A673 (cell line): ENCODE measurements around the gene TMEM40.

ENCODE experiments used
- CTCF ChIP-seq: fragments of 300-800, 200-600 bp; sonication (generic); conservative IDR thresholded peaks from 2 replicates; pipeline ENCODE4 v1.5.1; 2017; ENCODE audit warnings: low read depth, mild to moderate bottlenecking, antibody characterized with exemption, low read length, moderate library complexity, mixed read lengths
- EZH2 ChIP-seq: fragments of 200-600 bp; sonication (generic); IDR thresholded peaks from 2 replicates; pipeline ENCODE4 v1.6.1; 2017; ENCODE audit warnings: borderline replicate concordance, low read depth, mild to moderate bottlenecking, mixed read lengths, antibody characterized with exemption, low read length; ENCODE audit not compliant: poor library complexity, severe bottlenecking

DNA sequence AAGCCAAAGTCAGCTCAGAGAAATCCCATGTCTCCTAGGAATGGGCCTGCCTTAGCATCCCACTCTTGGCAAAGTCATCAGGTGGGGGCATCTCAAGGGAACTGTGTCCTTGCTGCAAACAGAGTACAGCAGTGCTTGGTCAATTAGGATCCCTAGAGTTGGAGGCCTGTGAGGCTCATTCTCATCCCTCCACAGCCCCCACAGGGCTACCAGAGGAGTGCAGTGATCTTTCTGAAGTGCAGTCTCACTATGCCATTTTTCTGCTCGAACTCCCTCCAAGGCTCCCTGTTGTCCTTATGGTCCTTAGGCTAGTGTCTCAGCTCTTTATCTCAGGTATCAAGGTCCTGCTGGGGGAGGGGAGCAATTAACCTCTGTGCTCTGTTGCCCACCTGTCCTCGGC is 31.1 kb downstream of the TMEM40 start:
- no peak for TF ChIP-seq CTCF
- no peak for TF ChIP-seq EZH2
